ENCODE data around the gene ACP1.

DNA sequence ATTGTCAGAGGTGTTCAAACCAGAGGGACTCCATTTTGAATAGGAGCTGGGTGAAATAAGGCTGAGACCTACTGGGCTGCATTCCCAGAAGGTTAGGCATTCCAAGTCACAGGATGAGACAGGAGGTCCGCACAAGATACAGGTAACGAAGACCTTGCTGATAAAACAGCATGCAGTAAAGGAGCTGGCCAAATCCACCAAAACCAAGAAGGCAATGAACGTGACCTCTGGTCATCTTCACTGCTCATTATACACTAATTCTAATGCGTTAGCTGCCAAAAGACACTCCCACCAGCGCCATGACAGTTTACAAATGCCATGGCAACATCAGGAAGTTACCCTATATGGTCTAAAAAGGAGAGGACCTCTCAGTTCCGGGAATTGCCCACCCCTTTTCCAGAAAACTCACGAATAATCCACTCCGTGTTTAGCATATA is 11.5 kb upstream of the ACP1 start:
- no peak for TF ChIP-seq EZH2 (IDR thresholded peaks at IDR 0.05; ENCODE audit: insufficient read depth, low read length)
- TF ChIP-seq, protein P1, sequence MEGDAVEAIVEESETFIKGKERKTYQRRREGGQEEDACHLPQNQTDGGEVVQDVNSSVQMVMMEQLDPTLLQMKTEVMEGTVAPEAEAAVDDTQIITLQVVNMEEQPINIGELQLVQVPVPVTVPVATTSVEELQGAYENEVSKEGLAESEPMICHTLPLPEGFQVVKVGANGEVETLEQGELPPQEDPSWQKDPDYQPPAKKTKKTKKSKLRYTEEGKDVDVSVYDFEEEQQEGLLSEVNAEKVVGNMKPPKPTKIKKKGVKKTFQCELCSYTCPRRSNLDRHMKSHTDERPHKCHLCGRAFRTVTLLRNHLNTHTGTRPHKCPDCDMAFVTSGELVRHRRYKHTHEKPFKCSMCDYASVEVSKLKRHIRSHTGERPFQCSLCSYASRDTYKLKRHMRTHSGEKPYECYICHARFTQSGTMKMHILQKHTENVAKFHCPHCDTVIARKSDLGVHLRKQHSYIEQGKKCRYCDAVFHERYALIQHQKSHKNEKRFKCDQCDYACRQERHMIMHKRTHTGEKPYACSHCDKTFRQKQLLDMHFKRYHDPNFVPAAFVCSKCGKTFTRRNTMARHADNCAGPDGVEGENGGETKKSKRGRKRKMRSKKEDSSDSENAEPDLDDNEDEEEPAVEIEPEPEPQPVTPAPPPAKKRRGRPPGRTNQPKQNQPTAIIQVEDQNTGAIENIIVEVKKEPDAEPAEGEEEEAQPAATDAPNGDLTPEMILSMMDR (IDR thresholded peaks at IDR 0.05; ENCODE audit: insufficient read depth, low read depth, low read length) = no peak
